ENCODE data around the gene SH3PXD2A. TPM values are rescaled to one million over a fixed set of nuclear protein-coding genes. Genes with fewer than 3 reads are reported as not detected.

SH3PXD2A gene
- total RNA-seq, 1 donor from 2014 or later: 5.7 TPM

GRCh38 chr10:103688491-103688890 lies 166.9 kb downstream of the SH3PXD2A start:
- no peak for DNase-seq (ENCODE audit: low read depth, low spot score)

GRCh38 chr10:103687718-103688117 lies 167.7 kb downstream of the SH3PXD2A start:
- no peak for DNase-seq (ENCODE audit: low read depth, low spot score)

GRCh38 chr10:103687172-103687571 lies 168.2 kb downstream of the SH3PXD2A start:
- no peak for DNase-seq (ENCODE audit: low read depth, low spot score)

- DNase-seq (ENCODE audit: low read depth, low spot score): no peak
Measured at GRCh38 chr10:103685880-103686669, 169.3 kb downstream of the SH3PXD2A start.

GRCh38 chr10:103683851-103684250 lies 171.5 kb downstream of the SH3PXD2A start:
- no peak for DNase-seq (ENCODE audit: low read depth, low spot score)

GRCh38 chr10:103682631-103683030 lies 172.7 kb downstream of the SH3PXD2A start:
- DNase-seq (ENCODE audit: low read depth, low spot score): no peak

- DNase-seq (ENCODE audit: low read depth, low spot score): no peak
Measured at GRCh38 chr10:103681617-103682399, 173.6 kb downstream of the SH3PXD2A start.

GRCh38 chr10:103680869-103681236 lies 174.5 kb downstream of the SH3PXD2A start:
- no peak for DNase-seq (ENCODE audit: low read depth, low spot score)

GRCh38 chr10:103679096-103679790 lies 176.1 kb downstream of the SH3PXD2A start:
- no peak for DNase-seq (ENCODE audit: low read depth, low spot score)

GRCh38 chr10:103678178-103678526 lies 177.2 kb downstream of the SH3PXD2A start:
- DNase-seq (ENCODE audit: low read depth, low spot score): no peak

GRCh38 chr10:103677486-103678177 lies 177.7 kb downstream of the SH3PXD2A start:
- no peak for DNase-seq (ENCODE audit: low read depth, low spot score)

- no peak for DNase-seq (ENCODE audit: low read depth, low spot score)
Measured at GRCh38 chr10:103676851-103677417, 178.4 kb downstream of the SH3PXD2A start.

- DNase-seq (ENCODE audit: low read depth, low spot score): no peak
Measured at GRCh38 chr10:103676058-103676785, 179.2 kb downstream of the SH3PXD2A start.

GRCh38 chr10:103673606-103674005 lies 181.8 kb downstream of the SH3PXD2A start:
- DNase-seq (ENCODE audit: low read depth, low spot score): no peak

GRCh38 chr10:103672345-103672744 lies 183.0 kb downstream of the SH3PXD2A start:
- no peak for DNase-seq (ENCODE audit: low read depth, low spot score)

- no peak for DNase-seq (ENCODE audit: low read depth, low spot score)
Measured at GRCh38 chr10:103671126-103671895, 184.1 kb downstream of the SH3PXD2A start.

- DNase-seq (ENCODE audit: low read depth, low spot score): no peak
Measured at GRCh38 chr10:103669944-103670343, 185.4 kb downstream of the SH3PXD2A start.

- no peak for DNase-seq (ENCODE audit: low read depth, low spot score)
Measured at GRCh38 chr10:103669243-103669929, 186.0 kb downstream of the SH3PXD2A start.

All from pulmonary artery endothelial cell (primary cell).